GM12878 (cell line): Measurements from ENCODE around the gene TTC38. TPM values are rescaled to one million over a fixed set of nuclear protein-coding genes. Genes with fewer than 3 reads are reported as not detected.

Experiments used
- ATAC-seq: fragments of 200-7000 bp; cut with Tn5 transposase; 3 replicates; pipeline ENCODE4 v1.9.1; 2020; ENCODE audit warnings: mild to moderate bottlenecking, moderate library complexity
- BruUV-seq: library from RNA; stranded (reverse); fragments of 400-500 nt; replicated peaks from 2 replicates; lab custom pipeline; 2021; lab: Mats Ljungman, UMichigan
- CTCF ChIA-PET: fragments of 300-600 bp; sonication (Branson Sonifier 250); formaldehyde crosslinking; extraction: SDS; loops from one replicate; lab custom pipeline; 2021; ENCODE audit warnings: inconsistent platforms; lab: Yijun Ruan, JAX
- POLR2A ChIA-PET: fragments of 350-600 bp; formaldehyde crosslinking; extraction: SDS; loops from one replicate; lab custom pipeline; 2021; ENCODE audit warnings: inconsistent platforms; lab: Charles Lee
- RAD21 ChIA-PET: fragments of 300-600 bp; sonication (Branson Sonifier 250); formaldehyde crosslinking; loops from one replicate; lab custom pipeline; 2023; ENCODE audit warnings: antibody characterized with exemption; ENCODE audit not compliant: unreplicated experiment; lab: Charles Lee
- SMC1A ChIA-PET: fragments of 300-600 bp; sonication (Branson Sonifier 250); formaldehyde crosslinking; loops from one replicate; lab custom pipeline; 2023; ENCODE audit not compliant: unreplicated experiment, uncharacterized antibody; lab: Charles Lee
- DNase-seq: peaks from one replicate; pipeline ENCODE4 v3.0.0-alpha.2; 2011; ENCODE audit warnings: low read depth, low spot score
- FAIRE-seq: peaks from 3 replicates; lab custom pipeline; 2011; peaks lifted over from hg19 to GRCh38; lab: Jason Lieb, UNC
- H2AFZ ChIP-seq: 2 replicates; pipeline ENCODE4 v1.6.0; 2011; ENCODE audit warnings: low read depth, low read length, control low read depth; ENCODE audit not compliant: control insufficient read depth
- H3K27ac ChIP-seq: 2 replicates; pipeline ENCODE4 v1.5.1; 2011; ENCODE audit warnings: control low read depth; ENCODE audit not compliant: control insufficient read depth, insufficient read depth
- H3K27me3 ChIP-seq, 2 experiments: replicated peaks in 1 of 2; 2 replicates each; pipeline versions ENCODE4 v1.6.0 to v1.6.1; 2011; ENCODE audit warnings: low read length in 1 of 2; ENCODE audit not compliant: control insufficient read depth in 2 of 2, insufficient read depth in 2 of 2
- H3K36me3 ChIP-seq, 2 experiments: 2 replicates each; pipeline ENCODE4 v1.5.1; 2011; ENCODE audit warnings: low read length in 1 of 2; ENCODE audit not compliant: control insufficient read depth in 2 of 2, insufficient read depth in 2 of 2
- H3K4me1 ChIP-seq: 2 replicates; pipeline ENCODE4 v1.6.1; 2011; ENCODE audit warnings: mild to moderate bottlenecking, low read length, moderate library complexity, mixed read lengths; ENCODE audit not compliant: control insufficient read depth, insufficient read depth
- H3K4me2 ChIP-seq: 2 replicates; pipeline ENCODE4 v1.6.0; 2011; ENCODE audit warnings: control low read depth; ENCODE audit not compliant: control insufficient read depth, insufficient read depth
- H3K4me3 ChIP-seq: fragments of 200-600 bp; sonication (generic); 2 replicates; pipeline ENCODE4 v1.5.1; 2016
- H3K79me2 ChIP-seq: 2 replicates; pipeline ENCODE4 v1.6.0; 2011; ENCODE audit warnings: low read length; ENCODE audit not compliant: control insufficient read depth, insufficient read depth
- H3K9ac ChIP-seq: 2 replicates; pipeline ENCODE4 v1.8.0; 2011; ENCODE audit warnings: low read length, control low read depth, mixed read lengths; ENCODE audit not compliant: control insufficient read depth, insufficient read depth
- H3K9me3 ChIP-seq: replicated peaks from 3 replicates; pipeline ENCODE4 v1.5.1; 2011; ENCODE audit warnings: mild to moderate bottlenecking, low read length; ENCODE audit not compliant: control insufficient read depth, insufficient read depth
- H4K20me1 ChIP-seq: 2 replicates; pipeline ENCODE4 v1.6.0; 2011; ENCODE audit not compliant: control insufficient read depth, insufficient read depth
- ATF7 ChIP-seq: fragments of 450-650 bp; IDR thresholded peaks from 2 replicates; pipeline ENCODE4 v1.6.1; 2016; ENCODE audit warnings: low read depth, mild to moderate bottlenecking
- BACH1 ChIP-seq: fragments of 450-650 bp; IDR thresholded peaks from 2 replicates; pipeline ENCODE4 v1.6.1; 2017; ENCODE audit warnings: mild to moderate bottlenecking, borderline replicate concordance
- BMI1 ChIP-seq: fragments of 450-650 bp; IDR thresholded peaks from 2 replicates; pipeline ENCODE4 v1.6.1; 2016; ENCODE audit warnings: mild to moderate bottlenecking, moderate library complexity, borderline replicate concordance
- BRCA1 ChIP-seq: IDR thresholded peaks from 2 replicates; pipeline ENCODE4 v1.6.1; 2011; ENCODE audit warnings: low read depth, low read length, improper control_type of control experiment
- CHD4 ChIP-seq: fragments of 200-600 bp; sonication (generic); IDR thresholded peaks from 2 replicates; pipeline ENCODE4 v1.6.1; 2016; ENCODE audit warnings: mild to moderate bottlenecking
- CREM ChIP-seq: IDR thresholded peaks from 2 replicates; pipeline ENCODE4 v1.6.1; 2014; ENCODE audit warnings: antibody characterized with exemption, low read depth
- ELK1 ChIP-seq: IDR thresholded peaks from 2 replicates; pipeline ENCODE4 v1.6.1; 2012; ENCODE audit warnings: low read depth, low read length, improper control_type of control experiment
- PRDM15 ChIP-seq: fragments of 450-650 bp; formaldehyde crosslinking; IDR thresholded peaks from 2 replicates; pipeline ENCODE4 v1.4.0; 2020; ENCODE audit warnings: mild to moderate bottlenecking, moderate library complexity
- SMAD5 ChIP-seq: IDR thresholded peaks from 2 replicates; pipeline ENCODE4 v1.6.1; 2016; ENCODE audit warnings: antibody characterized with exemption, low read depth
- SMARCA5 ChIP-seq: fragments of 450-650 bp; IDR thresholded peaks from 2 replicates; pipeline ENCODE4 v1.6.1; 2017; ENCODE audit warnings: mild to moderate bottlenecking
- SPI1 ChIP-seq: IDR thresholded peaks from 2 replicates; pipeline ENCODE4 v1.6.1; 2011; ENCODE audit warnings: low read depth, mild to moderate bottlenecking, low read length, moderate library complexity, borderline replicate concordance; ENCODE audit not compliant: insufficient read depth
- SUPT20H ChIP-seq: IDR thresholded peaks from 2 replicates; pipeline ENCODE4 v1.6.1; 2011; ENCODE audit warnings: low read depth, mild to moderate bottlenecking, low read length, moderate library complexity, borderline replicate concordance; ENCODE audit not compliant: control insufficient read depth
- TCF3 ChIP-seq: IDR thresholded peaks from 2 replicates; pipeline ENCODE4 v1.6.1; 2012; ENCODE audit warnings: low read depth, mild to moderate bottlenecking, low read length, borderline replicate concordance; ENCODE audit not compliant: insufficient read depth
- ZBTB33 ChIP-seq: fragments of 450-650 bp; IDR thresholded peaks from 2 replicates; pipeline ENCODE4 v1.6.1; 2017; ENCODE audit warnings: mild to moderate bottlenecking
- ZNF207 ChIP-seq: fragments of 450-650 bp; IDR thresholded peaks from 2 replicates; pipeline ENCODE4 v1.6.1; 2014; ENCODE audit warnings: antibody characterized with exemption, mild to moderate bottlenecking, borderline replicate concordance
- ZZZ3 ChIP-seq: IDR thresholded peaks from 2 replicates; pipeline ENCODE4 v1.6.1; 2011; ENCODE audit warnings: low read depth; ENCODE audit not compliant: control insufficient read depth, insufficient read length
- whole genome bisulfite sequencing: methylation state at CpG from one replicate; pipeline ENCODE4 v1.1.6; 2016; ENCODE audit warnings: low lambda C conversion rate; ENCODE audit not compliant: insufficient replicate concordance, insufficient coverage; ENCODE audit errors: missing lambda C conversion rate; 5-methylcytosine and 5-hydroxymethylcytosine counted together
- in situ Hi-C: fragments of 300-500 bp; cut with MboI; formaldehyde crosslinking; loops from 9 replicates; pipeline ENCODE4 v1.14.3; 2018; ENCODE audit warnings: mixed read lengths
- intact Hi-C: fragments of 100-400 bp; cut with micrococcal nuclease; formaldehyde crosslinking; loops from one replicate; pipeline ENCODE4 v1.14.2; 2022; ENCODE audit not compliant: unreplicated experiment
- polyA plus RNA-seq, 11 experiments: library from polyadenylated mRNA; depleted of rRNA in 4 of 11; unstranded in 6 of 11; stranded (reverse) in 5 of 11; fragments of >200 nt; fragmentation: Nextera tagmentation in 4 of 11; fragmentation: Illumina TruSeq in 1 of 11; extraction: Ambion mirVana in 4 of 11; extraction: Trizol in 1 of 11; gene quantifications; 1 replicate in 1 of 11; 2 replicates in 10 of 11; pipeline versions ENCODE4 v1.2.1 to v1.2.3, GENCODE V29; 2011 to 2016; ENCODE audit warnings: inconsistent platforms in 2 of 11, missing spikeins in 2 of 11, low read depth in 1 of 11
- total RNA-seq, 4 experiments: library from RNA; depleted of rRNA in 3 of 4; stranded (reverse); fragments of >200 nt in 3 of 4; fragmentation: Illumina TruSeq in 1 of 4; extraction: Trizol in 1 of 4; gene quantifications; 2 replicates each; pipeline versions ENCODE4 v1.2.1 to v1.2.3, GENCODE V29; 2013 to 2021

TTC38 gene
- total and polyA plus RNA-seq, 10 of the 15 experiments (the other 5 are each of a cell fraction or from before 2014, with no cell fraction given) = 0.58 to 39.9 (median 13.0) TPM

GRCh38 chr22:46269564-46269963 is 1.8 kb downstream of the TTC38 start:
- in situ Hi-C loops = no loop called here
- H3K9ac ChIP-seq = no peak overlapping the region
- no peak overlapping the region for H2AFZ ChIP-seq
- no TSS peak for BruUV-seq
- ChIA-PET POLR2A (interaction anchor here (1.7 to 2.1 kb wide), 2 partner anchors 9 to 11 kb away, joined by 6 to 9 read pairs; no protein-coding TSS in a partner anchor), SMC1A (interaction anchor here (0.8 to 1.7 kb wide), 4 partner anchors 11 to 19 kb away, joined by 3 to 4 read pairs (median 4); no protein-coding TSS in a partner anchor), RAD21 (no interaction called here), CTCF (interaction anchor here (1.7 to 2.4 kb wide), 2 partner anchors 19 to 26 kb away, joined by 3 to 8 read pairs; partner anchors contain the start of gene CDPF1)
- H3K4me3 ChIP-seq = no peak overlapping the region
- H3K9me3 ChIP-seq = peaks cover 10% of the 10 kb centered on the region; the same call in 1 of the 3 replicates
- H3K4me1 ChIP-seq = peaks cover 5% of the 10 kb centered on the region
- FAIRE-seq = no peak
- 93% methylated on average over 11 of the region's 11 CpGs for WGBS
- TF ChIP-seq ZBTB33 = no peak
- TF ChIP-seq PRDM15 (CRISPR knock-in tag) = no peak
- TF ChIP-seq CREM = no peak
- TF ChIP-seq ZNF207 = no peak
- TF ChIP-seq BMI1 = no peak
- no peak for TF ChIP-seq SMAD5
- TF ChIP-seq SUPT20H = no peak
- TF ChIP-seq ATF7 = no peak
- no peak for TF ChIP-seq SMARCA5
- TF ChIP-seq TCF3 = no peak
- no peak for TF ChIP-seq CHD4
- no peak for TF ChIP-seq ELK1
- TF ChIP-seq BACH1 = no peak
- TF ChIP-seq BRCA1 = no peak
- TF ChIP-seq ZZZ3 = no peak
- no peak for TF ChIP-seq SPI1
- H3K4me2 ChIP-seq = no peak overlapping the region
- H3K79me2 ChIP-seq = peaks cover 3% of the 10 kb centered on the region; the same call in 1 of the 2 replicates
- H3K27me3 ChIP-seq = no peaks in the 10 kb centered on the region
- no peak overlapping the region for H3K27ac ChIP-seq
- intact Hi-C loops = no loop called here
- H4K20me1 ChIP-seq = no peaks in the 10 kb centered on the region
- no peaks in the 10 kb centered on the region; a peak in 2 of 4 replicates for H3K36me3 ChIP-seq
- ATAC-seq = no peak
- DNase-seq = no peak
